T-helper 22 cell (primary cell): ENCODE data around the gene COMT.
"Not testable (repeated sequence)": the region's sequence is repeated elsewhere in the genome, so short reads cannot be mapped to it uniquely, and the experiment has no call there.

Experiments used
- DNase-seq: peaks from one replicate; pipeline ENCODE4 v3.0.0-alpha.2; 2020; ENCODE audit warnings: low read depth

COMT gene

GRCh38 chr22:19909350-19910179 is 32.0 kb upstream of the COMT start:
- DNase-seq, result peak; percentile 56

- DNase-seq, result no peak
Measured at GRCh38 chr22:19910180-19910744, 31.3 kb upstream of the COMT start.

- DNase-seq, result no peak
Measured at GRCh38 chr22:19911540-19912270, 29.9 kb upstream of the COMT start.

- DNase-seq, result no peak
Measured at GRCh38 chr22:19912271-19912999, 29.1 kb upstream of the COMT start.

- DNase-seq, result no peak
Measured at GRCh38 chr22:19913337-19913936, 28.1 kb upstream of the COMT start.

GRCh38 chr22:19914201-19914943 is 27.2 kb upstream of the COMT start:
- DNase-seq, result no peak

GRCh38 chr22:19915287-19915954 is 26.2 kb upstream of the COMT start:
- no peak for DNase-seq

- no peak for DNase-seq
Measured at GRCh38 chr22:19916006-19916405, 25.6 kb upstream of the COMT start.

GRCh38 chr22:19916941-19917340 is 24.6 kb upstream of the COMT start:
- DNase-seq, result no peak

GRCh38 chr22:19917389-19918138 is 24.0 kb upstream of the COMT start:
- DNase-seq, result no peak

GRCh38 chr22:19918332-19919106 is 23.1 kb upstream of the COMT start:
- no peak for DNase-seq

- DNase-seq, result no peak
Measured at GRCh38 chr22:19919701-19920363, 21.7 kb upstream of the COMT start.

- no peak for DNase-seq
Measured at GRCh38 chr22:19921544-19922081, 20.0 kb upstream of the COMT start.

- no peak for DNase-seq
Measured at GRCh38 chr22:19923914-19924513, 17.6 kb upstream of the COMT start.

- DNase-seq, result not testable (repeated sequence)
Measured at GRCh38 chr22:19926028-19926427, 15.5 kb upstream of the COMT start.

GRCh38 chr22:19927696-19928095 is 13.9 kb upstream of the COMT start:
- DNase-seq, result no peak

- DNase-seq, result no peak
Measured at GRCh38 chr22:19928207-19928606, 13.4 kb upstream of the COMT start.
